ENCODE data around the gene CNTNAP2.

The CNTNAP2 gene

DNA sequence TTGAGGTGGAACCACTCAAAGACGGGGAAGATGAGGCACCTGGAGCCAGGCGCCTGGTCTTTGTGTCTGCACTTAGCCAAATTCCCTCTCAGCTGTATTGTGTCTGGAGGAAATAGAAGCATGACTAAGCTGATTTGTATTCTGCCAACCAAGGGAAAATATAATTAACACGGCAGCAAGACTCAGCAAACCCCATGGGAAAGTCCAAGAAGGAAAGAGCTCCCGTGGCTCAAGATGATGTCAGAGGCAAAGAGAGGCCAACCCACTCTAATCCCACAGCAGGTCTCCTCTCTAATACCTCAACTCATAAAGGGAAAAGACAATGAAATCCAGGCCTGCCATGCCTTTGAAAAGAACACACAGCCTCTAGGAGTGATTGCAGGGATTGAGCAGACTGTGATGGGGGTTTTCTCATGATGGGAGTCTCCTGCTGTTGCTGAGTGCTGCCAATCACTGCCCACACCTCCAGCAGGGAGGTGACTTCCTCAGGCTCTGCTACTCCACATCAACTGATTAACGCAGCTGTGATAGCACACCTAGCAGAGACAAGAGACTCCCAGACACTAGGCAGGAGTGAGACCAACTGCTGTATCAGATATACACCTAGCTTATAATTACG is 2218.5 kb downstream of the CNTNAP2 start:
- DNase-seq = no peak

DNA sequence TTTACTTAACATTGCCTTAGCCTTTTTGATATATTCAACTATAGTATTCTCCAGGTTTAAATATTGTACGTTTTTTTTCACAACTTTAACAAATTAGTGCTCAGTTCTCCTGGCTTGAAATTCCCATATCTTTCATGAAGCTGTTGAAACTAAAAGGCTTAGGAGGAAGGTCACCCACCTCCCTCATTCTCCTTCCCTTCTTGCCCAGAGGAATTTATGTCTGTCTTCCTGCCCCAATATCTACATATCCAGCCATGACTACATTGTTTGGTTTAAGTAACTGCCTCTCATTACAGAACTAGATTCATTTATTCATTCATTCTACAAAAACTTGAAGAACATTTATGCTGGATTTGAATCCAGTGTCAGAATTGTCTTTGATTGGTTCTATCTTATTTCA is 2219.2 kb downstream of the CNTNAP2 start:
- no peak for DNase-seq

DNA sequence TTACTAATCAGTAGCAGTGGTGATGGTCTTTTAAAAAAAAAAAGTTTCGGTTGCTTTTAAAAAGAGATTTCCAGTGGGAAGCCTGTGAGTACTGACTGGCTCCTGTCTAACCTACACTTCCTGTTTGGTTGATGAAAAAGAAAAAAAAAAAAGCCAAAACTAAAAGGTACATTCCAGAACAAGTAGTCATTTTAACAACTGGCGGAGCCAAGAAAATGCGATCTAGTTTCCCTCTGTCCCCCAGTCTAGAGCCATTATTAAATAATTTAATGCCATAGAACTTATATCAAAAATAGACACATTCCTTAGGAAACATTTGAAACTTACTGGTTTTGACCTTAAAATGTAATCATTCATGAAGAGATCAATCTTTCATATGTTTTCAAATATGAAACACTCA is 2219.8 kb downstream of the CNTNAP2 start:
- no peak for DNase-seq

DNA sequence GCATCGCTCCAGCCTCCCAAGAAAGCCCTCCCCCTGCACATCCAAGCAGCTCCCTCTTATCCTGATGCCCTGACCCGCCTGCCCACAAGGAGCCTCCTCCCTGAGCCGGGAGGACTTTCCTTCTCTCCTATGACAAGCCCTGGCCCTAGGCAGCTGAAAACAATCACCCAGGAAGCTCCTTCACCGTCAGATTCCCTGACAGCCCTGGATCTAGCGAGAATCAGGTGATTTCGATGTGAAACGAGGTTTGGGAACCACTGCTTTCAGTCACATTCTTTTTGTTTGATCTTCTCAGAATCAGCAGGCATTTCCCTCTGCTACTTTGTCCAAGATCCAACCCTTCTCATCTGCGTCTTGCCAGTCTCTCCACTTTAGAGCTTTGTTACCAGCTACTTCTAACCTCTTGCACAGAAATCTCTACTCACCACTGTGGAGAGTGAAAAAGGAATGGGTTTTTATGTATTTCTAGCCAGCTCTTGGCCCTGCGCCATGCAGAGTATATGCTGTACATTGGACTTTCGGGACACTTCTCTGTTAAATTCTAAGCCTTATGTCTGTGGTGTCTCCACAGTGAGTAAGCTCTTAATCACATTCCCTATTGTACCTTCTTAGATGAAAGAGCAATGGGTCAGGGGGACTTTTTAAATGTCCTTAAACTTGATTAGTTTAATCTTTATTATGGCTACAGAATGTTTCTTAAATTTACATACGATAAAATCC is 2220.8 kb downstream of the CNTNAP2 start:
- no peak for DNase-seq

DNA sequence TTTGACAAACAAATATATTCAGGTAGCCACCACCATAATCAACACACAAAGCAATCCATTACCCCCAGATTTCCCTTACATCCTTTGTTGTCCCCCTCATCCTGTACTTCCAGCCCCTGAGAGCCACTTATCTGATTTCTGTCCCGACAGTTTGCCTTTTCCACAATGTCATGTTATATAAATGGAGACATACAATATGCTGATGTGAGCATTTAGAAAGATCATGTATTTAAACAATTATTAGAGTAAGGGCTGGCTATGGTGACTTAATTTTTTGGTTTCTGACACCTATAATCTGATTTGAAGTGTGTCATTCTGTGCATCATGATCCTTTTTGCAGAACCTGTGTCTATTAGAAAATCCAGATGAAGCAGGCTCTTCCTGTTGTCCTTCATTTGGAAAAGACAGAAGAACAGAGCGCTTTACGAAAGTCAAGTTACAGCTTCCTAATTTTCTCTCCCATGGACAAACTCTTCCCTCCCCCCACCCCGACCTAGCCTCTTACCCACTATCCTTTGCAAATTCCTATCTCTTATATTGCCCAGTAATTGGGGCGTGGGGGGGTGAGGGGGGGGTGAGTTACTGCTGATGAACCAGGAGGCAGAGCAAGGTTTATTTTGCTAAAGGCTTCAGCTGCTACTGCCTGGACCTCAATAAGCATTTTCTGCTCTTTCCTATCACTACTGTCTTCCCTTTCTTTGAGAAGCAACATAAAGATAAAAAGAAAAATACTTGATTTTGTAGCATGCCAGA is 2221.6 kb downstream of the CNTNAP2 start:
- no peak for DNase-seq

DNA sequence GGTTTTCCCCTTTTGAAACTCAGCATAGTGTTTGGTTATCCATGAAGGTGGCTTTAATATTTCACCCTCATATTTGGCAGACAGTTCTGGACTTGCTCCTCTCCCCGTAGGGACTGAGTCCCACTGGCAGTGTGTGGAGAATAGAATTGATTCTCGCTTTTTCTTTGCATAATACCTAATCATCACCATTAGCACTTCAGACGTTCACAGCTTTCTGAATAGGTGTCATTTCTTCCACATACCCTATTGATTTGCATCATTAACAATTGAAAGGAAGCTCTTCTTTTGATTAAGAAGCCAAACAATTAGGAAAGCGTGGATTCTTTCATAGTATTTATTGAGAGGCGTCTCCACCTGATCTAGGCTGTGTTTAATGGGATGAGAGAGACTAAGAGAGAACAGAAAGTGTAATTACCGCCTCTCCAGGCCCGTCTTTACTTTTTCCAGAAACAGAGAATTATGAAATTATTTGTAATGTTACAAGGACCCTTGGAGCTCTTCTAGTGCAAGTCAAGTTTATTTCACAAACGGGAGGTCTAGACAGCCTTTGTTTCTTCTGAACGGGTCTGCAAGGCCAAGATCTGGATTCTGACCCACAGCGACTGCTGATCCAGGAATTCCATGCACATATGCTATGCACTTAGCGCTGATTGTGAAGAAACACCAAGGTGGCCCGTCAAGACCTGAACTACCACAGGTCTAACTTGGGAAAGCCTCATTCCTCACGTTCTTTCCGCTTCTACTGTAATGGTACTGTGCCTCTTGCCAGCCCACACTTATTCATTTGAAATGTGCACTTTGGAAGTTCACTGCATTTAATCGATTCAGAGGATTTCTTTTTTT is 2224.1 kb downstream of the CNTNAP2 start:
- no peak for DNase-seq

DNA sequence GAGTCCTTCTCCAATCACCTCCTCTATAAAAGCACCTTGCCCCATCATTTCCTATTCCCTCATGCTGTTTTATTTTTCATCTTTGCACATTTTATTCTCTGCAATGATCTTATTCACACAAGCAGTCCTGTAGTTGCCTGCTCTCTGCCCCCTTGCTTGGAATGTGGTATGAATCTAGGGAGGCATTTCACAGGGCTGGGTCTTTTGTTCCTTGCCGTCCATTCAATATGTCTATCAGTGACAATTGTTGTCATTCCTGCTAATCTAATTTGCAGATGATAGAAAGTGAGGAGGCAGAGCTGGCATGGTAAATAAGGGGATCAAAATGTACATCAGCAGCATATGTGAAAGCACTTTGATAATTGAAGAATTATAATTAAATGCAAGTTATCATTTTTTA is 2227.8 kb downstream of the CNTNAP2 start:
- DNase-seq = no peak

DNA sequence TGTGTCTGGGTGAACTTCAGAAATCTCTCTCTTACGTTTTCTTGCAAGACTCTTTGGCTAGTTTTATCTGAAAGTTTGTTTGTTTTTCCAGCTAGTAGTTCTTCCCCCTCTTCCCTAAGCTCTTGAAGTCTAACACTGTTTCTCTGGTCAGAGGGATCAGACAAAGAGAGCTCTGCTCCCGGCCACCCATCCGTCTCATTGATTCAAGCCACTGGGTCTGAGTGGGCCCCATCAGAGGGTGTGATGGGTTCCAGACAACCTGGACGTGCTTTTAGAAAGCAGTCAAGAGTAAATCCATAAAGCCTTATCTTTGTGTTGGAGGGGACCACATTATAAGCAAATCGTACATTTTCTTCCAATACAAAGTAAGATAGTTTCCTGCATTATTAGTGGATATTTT is 2231.4 kb downstream of the CNTNAP2 start:
- no peak for DNase-seq

DNA sequence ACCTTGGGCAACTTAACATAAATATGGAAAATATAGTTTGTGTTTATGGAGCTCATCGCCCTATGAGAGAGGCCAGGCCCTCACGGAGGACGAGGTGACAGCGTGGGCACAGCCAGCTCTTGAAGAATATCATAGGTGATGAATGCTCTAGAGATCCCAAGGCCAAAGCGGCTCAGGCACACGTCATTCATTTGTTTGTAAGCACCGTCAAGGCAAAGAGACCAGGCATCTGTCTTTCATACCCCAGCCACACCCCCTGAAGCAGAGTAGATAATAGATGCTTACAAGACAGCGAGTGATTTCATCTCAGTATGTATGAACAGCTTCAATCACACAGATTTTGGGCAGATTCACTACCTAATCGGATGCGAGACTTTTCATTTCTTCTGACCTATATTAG is 2231.9 kb downstream of the CNTNAP2 start:
- DNase-seq = no peak

DNA sequence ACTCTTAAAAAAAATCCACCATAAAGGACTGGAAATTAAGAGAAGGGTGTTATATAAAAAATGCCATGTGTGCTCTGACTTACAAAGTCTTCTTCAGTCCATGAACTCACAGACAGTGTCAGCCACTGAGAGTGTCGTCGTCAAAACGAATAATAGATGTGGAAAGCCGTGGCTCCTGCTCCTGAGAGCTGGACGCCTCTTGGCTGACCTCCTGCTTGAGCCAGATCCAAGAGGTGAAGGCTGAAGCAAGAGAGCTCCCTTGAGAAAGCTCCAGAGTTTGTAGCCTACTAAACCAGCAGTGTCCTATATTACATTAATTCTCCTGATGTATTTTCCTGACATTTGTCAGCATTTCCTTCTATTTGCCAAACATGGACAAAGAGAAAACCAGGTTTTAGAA is 2239.7 kb downstream of the CNTNAP2 start:
- no peak for DNase-seq

DNA sequence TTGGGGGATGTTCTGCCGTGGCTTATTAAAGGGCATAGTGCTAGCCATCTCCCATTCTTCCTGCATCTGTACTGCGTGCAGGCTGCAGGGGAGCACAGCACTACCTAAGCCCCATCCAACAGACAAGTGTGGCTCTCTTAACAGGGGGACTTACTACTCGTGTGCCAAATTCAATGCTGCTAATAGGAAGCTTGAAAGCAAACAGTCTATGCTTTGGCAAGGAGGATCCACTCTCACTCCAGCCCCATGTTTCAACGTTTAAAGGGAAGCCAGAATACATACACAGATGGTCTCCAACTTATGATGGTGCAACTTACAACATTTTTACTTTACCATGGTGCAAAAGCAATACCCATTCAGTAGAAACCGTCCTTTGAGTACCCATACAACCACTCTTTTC is 2245.9 kb downstream of the CNTNAP2 start:
- DNase-seq = no peak

DNA sequence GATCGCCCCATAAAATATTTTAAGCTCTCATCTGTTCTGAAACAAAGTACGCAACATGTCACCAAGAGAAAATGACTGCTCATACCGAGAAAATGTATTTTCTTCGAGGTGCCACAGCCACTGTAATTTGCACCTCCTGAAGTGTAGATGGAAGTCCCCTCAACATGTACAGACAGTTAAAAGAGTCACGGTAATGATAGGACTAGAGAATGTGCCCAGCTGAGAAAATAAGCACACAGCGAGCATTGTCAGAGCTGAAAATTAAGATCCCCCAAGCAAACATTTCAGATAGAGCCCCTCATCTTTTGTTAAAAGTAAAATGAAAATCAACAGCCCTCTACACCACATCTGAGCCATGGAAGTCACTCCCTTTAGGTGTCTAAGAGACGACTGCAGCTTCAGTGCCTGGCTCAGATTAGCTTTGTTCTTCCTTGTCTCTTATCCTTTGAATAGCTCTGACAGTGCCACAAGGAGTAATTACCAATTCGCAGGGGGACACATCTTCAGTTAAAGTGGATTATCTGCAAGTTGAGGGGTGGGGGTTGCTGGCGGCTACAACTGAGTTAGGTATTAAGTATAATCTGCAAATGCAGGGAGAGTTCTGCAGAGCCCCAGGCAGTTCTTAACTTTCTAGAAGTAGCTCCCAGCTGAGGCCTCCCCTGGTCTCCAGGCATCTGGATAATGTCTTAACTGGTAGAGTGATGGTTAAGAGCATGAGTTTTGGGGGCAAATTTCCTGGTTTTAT is 2251.3 kb downstream of the CNTNAP2 start:
- no peak for DNase-seq

DNA sequence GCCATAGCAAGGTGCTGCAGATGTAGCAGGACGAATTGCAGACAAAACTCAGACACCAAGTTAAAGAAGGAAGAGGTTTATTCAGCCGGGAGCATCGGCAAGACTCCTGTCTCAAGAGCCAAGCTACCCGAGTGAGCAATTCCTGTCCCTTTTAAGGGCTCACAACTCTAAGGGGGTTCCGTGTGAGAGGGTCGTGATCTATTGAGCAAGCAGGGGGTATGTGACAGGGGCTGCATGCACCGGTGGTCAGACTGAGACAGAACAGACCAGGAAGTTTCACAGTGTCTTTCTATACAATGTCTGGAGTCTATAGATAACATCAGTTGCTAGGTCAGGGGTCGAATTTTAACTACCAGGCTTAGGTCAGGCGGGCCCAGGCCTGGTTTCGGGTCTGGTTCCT is 2252.0 kb downstream of the CNTNAP2 start:
- no peak for DNase-seq

DNA sequence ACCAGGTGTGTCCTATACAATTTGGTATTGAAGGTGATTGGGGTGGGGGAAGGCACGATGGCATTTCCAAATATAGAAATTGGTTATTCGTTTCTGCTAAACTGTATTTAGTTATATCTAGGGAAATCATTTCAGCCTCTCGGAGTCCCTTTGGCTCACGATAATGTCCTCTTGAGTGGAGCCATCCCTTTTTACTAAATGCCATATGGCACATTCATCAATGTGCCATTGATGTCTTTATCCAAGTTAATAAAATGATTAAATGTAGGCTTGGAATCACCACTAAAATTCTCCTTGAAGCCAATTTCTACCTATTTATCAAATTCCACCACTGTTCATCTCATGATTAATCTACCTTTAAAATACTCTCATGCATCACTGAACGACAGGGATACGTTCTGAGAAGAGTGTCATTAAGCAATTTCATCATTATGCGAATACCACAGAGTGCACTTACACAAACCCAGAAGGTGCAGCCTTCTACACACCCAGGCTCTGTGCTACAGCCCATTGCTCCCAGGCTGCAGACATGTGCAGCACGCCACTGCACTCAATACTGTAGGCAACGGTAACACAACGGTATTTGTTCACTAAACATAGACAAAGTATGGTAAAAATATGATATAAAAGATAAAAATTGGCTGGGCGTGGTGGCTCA is 2254.8 kb downstream of the CNTNAP2 start:
- no peak for DNase-seq

DNA sequence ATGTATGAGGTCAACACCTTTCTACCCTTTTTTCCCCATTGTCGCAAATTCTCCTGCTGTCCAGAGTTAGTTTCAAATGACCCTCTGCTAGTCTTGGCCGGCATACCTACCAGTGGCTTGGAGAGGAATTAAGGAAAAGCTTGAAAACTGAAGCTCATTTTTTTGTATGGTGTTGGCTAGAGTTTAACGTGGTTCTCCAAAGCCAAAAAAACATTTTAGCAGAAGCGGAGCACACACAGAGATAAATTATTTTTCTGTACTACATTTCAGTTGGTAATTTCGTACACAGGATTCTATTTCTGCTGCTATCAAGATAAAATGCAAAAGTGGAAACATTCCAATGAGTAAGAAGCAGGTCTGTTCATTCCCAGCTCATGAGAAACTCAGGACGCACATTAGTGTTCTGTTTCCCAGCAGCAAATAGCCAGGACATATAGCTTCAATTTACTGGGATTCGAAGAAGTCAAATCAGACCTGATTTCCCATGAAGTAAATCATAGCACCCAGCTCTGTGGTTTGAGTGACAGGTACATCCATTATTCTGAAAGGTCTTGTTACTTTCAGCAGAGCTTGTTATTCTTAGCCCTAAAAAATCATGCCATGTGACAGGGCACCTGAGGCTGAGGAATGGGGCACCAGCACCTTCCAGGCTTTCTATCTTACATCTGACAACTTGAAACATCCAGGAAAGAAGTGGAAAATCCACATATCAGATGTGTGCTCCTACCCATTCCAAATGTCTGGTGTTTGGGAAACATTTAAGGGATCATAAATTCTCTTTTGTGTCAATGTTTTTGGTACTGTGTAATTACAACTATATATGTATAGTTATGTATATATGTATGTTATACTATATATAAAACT is 2258.0 kb downstream of the CNTNAP2 start:
- no peak for DNase-seq

DNA sequence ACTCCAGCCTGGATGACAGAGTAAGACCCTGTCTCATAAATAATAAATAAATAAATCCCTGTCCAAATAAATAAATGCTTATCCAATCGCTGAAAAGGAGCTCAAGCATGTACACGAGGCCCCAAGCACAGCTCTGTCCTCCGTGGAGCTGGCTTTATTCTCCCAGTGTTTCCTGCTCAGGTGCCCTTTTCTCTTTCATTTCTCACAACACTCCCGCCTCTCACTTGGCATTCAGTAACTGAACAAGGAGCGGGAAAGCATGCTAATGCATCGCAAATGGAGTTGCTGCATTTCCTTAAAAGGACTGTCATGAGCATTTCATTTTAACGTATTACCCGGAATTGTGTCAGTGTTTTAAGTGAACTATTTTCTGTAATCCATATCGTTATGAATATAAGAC is 2263.1 kb downstream of the CNTNAP2 start:
- DNase-seq = no peak

DNA sequence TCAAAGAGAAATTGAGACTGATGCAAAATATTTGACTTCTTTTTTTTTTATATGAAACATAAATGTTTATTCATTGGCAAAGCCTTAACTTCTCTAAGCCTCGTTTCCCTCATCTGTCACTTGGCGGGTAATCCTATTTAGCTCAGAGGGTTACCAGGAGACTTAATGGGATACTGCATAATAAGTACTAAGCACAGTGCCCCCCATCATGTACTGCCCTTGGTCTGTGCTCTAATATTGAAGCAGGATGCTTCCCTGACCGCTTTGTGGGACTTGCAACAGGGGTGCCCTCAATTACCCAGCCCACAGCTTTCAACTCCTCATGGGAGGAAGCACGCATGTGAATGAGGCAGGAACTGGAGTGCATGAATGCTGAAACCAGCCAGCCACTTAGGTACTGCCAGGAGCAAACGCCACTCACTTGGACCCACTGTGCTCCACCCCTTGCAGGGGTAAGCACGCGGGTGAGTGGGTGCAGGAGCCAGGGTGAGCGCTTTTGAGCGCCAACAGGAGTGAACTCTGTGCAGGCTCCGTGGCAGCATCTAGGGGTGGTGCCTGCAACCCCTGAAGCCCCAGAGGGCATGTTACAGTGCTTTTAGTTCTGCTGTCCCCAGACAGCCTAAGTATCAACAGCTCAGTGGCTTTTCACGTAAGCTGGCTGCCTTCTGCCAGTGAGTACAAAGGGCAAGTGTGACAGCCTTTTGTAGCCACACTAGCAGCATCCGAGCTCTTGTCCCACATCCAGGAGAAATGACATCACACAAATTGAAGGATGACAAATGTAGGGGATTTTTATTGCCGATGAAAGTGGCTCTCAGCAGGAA is 2264.2 kb downstream of the CNTNAP2 start:
- no peak for DNase-seq

DNA sequence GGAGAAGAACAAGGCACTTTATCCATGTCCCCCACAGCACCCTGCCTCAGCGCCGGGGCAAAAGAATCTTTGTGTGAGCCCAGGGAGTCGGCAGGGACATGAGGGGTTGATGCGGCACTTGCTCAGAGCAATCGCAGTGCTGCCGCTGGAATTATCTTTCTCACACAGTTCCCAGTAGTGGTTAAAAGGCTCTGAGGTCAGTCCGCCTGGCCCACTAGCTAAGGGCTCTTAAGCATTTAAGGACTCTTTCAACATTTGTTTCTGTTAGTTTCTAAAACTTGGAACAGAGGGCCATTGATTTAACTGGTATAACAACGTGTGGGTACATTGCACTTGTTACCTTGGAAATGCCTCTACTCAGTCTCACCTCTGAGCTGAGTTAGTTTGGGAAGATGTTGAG is 2266.0 kb downstream of the CNTNAP2 start:
- DNase-seq = no peak

DNA sequence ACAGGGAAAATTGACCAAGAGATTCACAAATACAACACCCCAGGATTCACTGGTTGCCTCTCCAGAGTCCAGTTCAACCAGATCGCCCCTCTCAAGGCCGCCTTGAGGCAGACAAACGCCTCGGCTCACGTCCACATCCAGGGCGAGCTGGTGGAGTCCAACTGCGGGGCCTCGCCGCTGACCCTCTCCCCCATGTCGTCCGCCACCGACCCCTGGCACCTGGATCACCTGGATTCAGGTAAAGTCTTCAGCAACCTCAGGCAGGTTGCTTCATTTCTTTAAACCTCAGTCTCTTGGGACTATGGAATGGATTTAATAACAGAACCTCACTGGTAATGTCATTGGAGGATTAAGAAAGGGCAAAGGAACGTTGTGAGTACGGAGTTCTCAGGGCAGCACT is 2267.1 kb downstream of the CNTNAP2 start:
- DNase-seq = no peak

All from NCI-H1105 (cell line).